HG03064 (cell line): ENCODE data around the gene RNU1-1.
"Not testable (repeated sequence)": the region's sequence is repeated elsewhere in the genome, so short reads cannot be mapped to it uniquely, and the experiment has no call there.

ENCODE experiments used
- ATAC-seq: cut with Tn5 transposase; IDR thresholded peaks from one replicate; pipeline ENCODE4 v1.9.1; 2021; ENCODE audit warnings: low read depth; ENCODE audit not compliant: unreplicated experiment

Gene RNU1-1

GRCh38 chr1:16514107-16515055 lies at the start of gene RNU1-1:
Gene RNU1-1, minus strand, starts transcription at chr1:16514285.
- ATAC-seq: not testable (repeated sequence)

DNA sequence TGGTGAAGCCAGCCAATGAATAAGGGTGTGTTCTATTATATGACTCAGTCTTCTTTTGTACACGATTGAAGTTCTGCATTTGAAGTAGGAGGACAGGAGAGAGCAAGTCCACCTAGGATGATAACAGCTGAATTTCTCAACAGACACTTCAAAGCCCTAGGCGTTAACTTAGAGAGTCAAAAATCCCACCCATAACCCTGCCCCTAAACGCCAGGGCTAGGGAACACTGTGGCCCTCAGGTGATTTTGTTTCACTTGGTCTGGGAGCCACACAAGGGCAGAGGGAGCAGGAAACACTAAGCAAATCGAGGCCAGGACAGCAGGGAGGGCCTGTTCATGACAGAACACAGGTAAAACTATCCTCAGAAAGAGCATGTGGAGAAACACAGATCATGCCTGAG lies 47.0 kb upstream of the RNU1-1 start:
- ATAC-seq: not testable (repeated sequence)

DNA sequence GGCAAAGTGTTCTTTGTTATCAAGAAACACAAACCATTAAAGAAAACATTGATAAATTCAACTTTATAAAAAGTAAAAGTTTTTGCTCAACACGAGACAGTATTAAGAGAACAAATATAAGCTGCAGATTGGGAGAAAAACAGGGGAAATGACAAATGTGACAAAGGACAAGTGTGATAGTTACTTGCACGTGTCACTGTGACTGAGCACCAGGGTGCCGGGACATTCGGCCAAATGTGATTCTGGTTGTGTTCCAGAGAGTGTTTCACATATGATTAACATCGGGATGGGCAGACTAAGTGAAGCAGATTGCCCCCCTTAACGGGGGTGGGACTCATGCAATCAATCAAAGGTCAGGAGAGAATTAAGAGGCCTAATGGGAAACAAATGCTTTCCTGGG lies 46.4 kb upstream of the RNU1-1 start:
- not testable (repeated sequence) for ATAC-seq

DNA sequence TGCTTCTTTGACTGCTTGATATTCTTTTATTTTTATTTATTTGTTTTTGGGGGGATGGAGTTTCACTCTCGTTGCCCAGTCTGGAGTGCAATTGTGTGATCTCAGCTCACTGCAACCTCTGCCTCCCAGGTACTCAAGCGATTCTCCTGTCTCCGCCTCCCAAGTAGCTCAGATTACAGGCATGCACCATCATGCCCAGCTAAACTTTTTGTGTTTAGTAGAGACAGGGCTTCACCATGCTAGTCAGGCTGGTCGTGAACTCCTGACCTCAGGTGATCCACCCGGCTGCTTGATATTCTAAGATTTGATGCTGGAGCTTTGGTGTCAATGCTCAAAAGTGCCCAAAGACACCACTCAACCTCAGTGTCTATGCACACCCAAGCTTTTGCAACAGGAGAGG lies 45.6 kb upstream of the RNU1-1 start:
- not testable (repeated sequence) for ATAC-seq

GRCh38 chr1:16557034-16557433 lies 42.9 kb upstream of the RNU1-1 start:
- ATAC-seq: not testable (repeated sequence)

GRCh38 chr1:16553244-16553643 lies 39.2 kb upstream of the RNU1-1 start:
- ATAC-seq: not testable (repeated sequence)

GRCh38 chr1:16550212-16550918 lies 36.3 kb upstream of the RNU1-1 start:
- ATAC-seq: not testable (repeated sequence)

DNA sequence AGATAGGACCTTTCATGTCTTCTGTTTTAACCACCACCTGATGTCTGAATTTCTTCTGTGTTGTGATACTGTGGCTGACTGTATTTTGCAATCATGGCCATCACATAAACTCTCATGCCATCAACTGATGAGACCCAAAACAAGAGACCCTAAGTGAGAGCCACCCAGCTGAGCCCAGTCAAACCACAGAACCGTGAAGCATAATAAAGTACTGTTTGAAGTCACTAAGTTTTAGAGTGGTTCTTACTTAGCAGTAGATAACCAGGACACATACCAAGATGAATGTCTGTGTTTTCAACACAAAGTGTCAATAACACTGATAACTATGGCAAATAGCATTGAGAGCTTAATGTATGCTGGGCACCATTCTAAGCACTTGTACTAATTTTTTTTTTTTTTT lies 35.5 kb upstream of the RNU1-1 start:
- ATAC-seq: not testable (repeated sequence)

DNA sequence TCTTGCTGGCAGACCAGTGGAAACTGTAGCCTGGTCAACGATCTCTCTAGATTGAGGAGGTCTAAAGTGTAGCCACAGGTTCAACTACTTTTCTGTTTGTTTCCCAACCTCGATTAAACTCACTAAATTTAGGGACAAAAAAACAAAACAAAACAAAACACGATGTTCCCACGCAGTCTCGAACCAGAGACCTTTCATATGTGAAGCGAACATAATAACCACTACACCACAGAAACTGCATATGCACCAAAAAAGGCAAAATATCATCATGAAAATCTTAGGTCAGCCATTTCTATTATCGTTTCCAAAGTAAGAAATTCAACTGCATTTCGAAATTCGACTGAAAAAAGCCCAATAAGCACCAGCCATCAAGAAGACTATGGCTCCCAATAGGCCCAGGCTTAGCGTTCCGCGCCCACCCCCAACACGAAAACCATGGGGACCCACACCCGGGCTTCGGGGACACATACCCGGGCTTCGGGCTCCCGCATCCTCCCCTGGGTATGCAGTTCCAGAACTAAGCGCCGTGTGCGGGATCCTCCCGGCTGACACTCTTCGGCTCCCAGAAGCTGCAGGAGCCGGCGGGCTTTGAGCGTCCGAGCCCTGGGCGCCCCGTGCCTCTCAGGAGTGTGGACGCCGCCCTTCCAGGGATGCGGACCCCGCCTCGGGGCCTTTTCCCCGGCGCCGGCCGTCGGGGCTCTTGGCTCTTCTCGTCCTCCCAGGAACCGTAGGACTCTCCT lies 33.6 kb upstream of the RNU1-1 start:
- not testable (repeated sequence) for ATAC-seq

DNA sequence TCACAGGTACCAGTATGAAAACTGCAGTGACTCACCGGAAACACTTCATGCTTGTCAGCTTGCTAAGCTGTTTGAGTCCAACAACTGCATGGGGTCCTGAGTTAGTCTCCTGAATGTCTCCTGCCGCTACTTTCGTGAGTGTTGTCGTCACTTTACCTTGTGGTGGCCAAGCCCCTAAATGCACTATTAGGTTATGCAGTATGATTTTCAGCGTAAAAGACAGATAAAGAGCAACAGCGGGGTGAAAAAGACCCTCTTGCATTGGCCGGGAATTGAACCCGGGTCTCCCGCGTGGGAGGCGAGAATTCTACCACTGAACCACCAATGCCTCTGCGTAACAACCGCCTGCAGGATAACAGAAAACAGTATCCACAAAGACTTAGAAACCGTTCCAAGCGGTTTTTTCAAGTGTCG lies 31.6 kb upstream of the RNU1-1 start:
- ATAC-seq: not testable (repeated sequence)

- not testable (repeated sequence) for ATAC-seq
Observed at GRCh38 chr1:16540421-16540893, 26.4 kb upstream of the RNU1-1 start.

DNA sequence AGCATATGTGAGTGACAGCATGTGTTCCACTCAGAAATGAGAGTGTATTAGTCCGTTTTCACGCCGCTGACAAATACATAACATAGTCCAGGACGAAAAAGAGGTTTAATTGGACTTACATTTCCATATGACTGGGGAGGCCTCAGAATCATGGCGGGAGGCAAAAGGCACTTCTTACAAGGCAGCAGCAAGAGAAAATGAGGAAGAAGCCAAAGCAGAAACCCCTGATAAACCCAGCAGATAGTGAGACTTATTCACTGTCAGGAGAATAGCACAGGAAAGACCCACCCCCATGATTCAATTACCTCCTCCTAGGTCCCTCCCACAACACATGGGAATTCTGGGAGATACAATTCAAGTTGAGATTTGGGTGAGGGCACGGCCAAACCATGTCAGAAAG lies 23.4 kb upstream of the RNU1-1 start:
- ATAC-seq: not testable (repeated sequence)

GRCh38 chr1:16536796-16537195 lies 22.7 kb upstream of the RNU1-1 start:
- ATAC-seq: not testable (repeated sequence)

DNA sequence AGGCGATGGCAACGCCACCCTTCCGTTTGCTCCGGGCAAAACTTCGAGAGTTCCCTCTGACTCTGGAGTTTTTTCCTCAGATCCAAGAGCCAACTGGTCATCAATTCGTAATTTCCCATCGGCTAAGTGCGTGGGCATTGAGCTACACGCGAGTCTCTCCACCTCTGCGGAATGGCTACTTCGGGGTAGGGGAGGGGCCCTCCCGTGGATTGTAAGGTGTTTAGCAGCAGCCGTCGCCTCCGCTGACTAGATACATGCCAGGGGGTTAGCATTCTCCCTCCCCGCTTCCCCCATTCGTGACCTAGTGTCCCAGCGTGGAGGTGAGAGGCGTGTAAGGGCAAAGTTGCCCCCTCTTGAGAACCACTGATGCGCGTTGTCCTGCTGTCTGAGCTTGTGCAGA lies 21.8 kb upstream of the RNU1-1 start:
- ATAC-seq: not testable (repeated sequence)

GRCh38 chr1:16535487-16535886 lies 21.4 kb upstream of the RNU1-1 start:
- not testable (repeated sequence) for ATAC-seq

DNA sequence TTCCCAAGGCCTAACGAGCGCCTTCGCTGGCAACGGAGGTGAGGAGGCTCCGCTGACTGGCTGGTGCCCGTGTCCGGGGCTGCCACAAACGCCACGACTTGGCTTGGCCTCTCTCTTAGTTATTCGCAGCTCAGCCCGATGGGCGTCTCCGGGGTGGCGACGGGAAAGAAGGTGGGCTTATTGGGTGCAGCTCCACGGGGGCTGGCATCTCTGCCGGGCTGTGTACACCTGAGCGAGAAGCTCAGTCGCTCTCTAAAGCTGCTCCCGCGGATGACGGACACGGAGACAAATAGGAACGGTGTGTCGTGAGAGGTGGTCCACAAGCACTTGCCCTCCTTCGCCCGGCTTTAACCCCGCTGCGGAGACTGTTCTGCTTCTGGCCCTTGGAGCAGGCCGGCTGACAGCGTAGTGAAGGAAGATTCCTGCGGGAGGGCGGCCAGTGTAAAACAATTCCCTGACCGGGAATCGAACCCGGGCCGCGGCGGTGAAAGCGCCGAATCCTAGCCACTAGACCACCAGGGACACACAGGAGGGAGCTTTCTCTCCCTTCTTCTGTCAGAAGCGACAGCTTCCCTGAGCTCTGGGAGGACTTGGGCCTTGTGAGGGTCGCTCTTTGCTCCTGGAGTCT lies 20.9 kb upstream of the RNU1-1 start:
- ATAC-seq: not testable (repeated sequence)

DNA sequence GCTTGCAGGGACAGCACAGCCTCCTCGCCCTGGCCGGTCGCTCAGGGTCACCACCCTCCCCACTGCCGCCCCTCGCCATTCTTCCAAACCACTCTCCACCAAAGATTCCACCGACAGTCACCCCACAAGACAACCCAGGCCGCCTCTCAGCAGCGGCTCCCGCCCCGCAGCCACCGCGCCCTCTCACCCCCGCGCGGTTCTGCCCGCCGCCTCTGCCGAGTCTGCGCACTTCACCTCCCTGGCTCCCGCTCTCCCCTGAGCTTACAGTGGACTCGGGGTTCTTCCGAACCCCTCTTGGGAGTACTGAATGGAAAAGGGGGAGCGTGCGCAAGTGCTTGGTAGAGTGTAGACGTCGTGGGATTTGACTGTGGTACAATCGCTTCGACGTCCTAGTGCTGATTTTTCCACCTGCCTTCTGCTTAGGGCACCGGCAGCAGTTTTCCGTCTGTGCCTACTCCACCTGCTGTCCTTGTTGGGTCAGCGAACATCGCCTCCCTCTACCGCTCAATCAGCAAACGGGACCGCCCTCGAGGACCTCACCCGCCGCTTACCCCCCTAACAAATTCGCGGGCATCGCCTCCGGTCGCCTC lies 20.2 kb upstream of the RNU1-1 start:
- ATAC-seq: not testable (repeated sequence)

DNA sequence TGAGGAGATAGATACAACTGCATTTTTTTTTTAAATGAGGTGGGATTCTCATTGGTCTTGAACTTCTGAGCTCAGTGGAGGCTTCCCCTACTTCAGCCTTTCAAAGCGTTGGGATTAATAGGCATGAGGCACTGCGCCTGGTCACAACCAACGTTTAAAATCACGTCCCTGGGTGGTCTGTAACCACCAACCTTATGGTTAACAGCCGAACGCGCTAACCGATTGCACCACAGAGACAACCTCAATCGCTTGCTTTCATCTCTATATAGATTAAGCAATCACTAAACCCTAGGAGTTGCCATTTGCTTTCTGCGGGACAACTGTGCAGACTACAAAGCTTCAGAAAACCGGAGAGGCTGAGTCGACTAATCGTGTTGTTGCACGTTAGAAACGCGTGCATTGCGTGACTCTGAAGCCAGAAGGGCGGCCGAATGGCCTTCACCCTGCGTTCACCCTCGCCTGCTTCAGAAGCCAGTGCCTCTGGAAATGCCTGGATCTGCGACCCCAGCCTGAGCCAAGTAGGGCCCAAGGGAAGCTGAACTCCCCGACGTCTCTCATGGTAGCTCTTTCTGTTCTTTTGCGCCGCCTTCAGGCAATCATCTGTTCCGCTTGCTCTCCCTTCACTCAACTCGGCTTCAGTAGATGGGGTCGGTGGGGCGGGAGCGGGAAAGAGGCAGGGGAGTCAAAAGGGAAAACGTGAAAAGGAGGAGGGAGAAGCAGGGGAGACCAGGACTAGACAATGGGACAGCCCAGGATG lies 18.3 kb upstream of the RNU1-1 start:
- ATAC-seq: not testable (repeated sequence)

- ATAC-seq: not testable (repeated sequence)
Observed at GRCh38 chr1:16528338-16528737, 14.3 kb upstream of the RNU1-1 start.
